CD4-positive, alpha-beta T cell (primary cell): ENCODE measurements around the gene FREM2. TPM values are rescaled to one million over a fixed set of nuclear protein-coding genes. Genes with fewer than 3 reads are reported as not detected.

Experiments used
- ATAC-seq: fragments of 200-7000 bp; cut with Tn5 transposase; one replicate; pipeline ENCODE4 v1.10.0; 2022; ENCODE audit warnings: mild to moderate bottlenecking; ENCODE audit not compliant: poor library complexity
- CTCF ChIA-PET: fragments of 350-600 bp; sonication (Branson Sonifier 250); formaldehyde crosslinking; loops from one replicate; lab custom pipeline; 2021; ENCODE audit warnings: antibody characterized with exemption, inconsistent platforms; lab: Charles Lee
- POLR2A ChIA-PET: fragments of 350-600 bp; sonication (Branson Sonifier 250); formaldehyde crosslinking; loops from one replicate; lab custom pipeline; 2021; ENCODE audit warnings: antibody characterized with exemption, inconsistent platforms; lab: Charles Lee
- DNase-seq, 14 experiments: peaks; one replicate each; pipeline ENCODE4 v3.0.0-alpha.2; 2013 to 2020; ENCODE audit warnings: mixed read lengths in 2 of 14
- H3K27ac ChIP-seq, 2 donors: one replicate each; pipeline versions ENCODE4 v1.5.1 to v1.7.0; 2013; ENCODE audit warnings: low read length in 2 of 2, low read depth in 1 of 2, mild to moderate bottlenecking in 1 of 2
- H3K27me3 ChIP-seq, 2 experiments: 1 replicate in 1 of 2; 2 replicates in 1 of 2; pipeline versions ENCODE4 v1.6.1 to v1.7.0; 2013; ENCODE audit warnings: low read length in 2 of 2, control low read depth in 1 of 2, mild to moderate bottlenecking in 1 of 2, moderate library complexity in 1 of 2; ENCODE audit not compliant: insufficient read depth in 2 of 2, control insufficient read depth in 1 of 2
- H3K36me3 ChIP-seq: one replicate; pipeline ENCODE4 v1.6.1; 2013; ENCODE audit warnings: low read length, control low read depth; ENCODE audit not compliant: insufficient read depth
- H3K4me1 ChIP-seq: one replicate; pipeline ENCODE4 v1.6.1; 2013; ENCODE audit warnings: low read length, control low read depth; ENCODE audit not compliant: insufficient read depth
- H3K4me3 ChIP-seq: one replicate; pipeline ENCODE4 v1.5.1; 2013; ENCODE audit warnings: mild to moderate bottlenecking, low read length, moderate library complexity
- H3K9me3 ChIP-seq, 2 experiments: 1 replicate in 1 of 2; 2 replicates in 1 of 2; pipeline versions ENCODE4 v1.6.1 to v1.7.0; 2013; ENCODE audit warnings: low read length in 2 of 2, mild to moderate bottlenecking in 2 of 2, control low read depth in 1 of 2, moderate library complexity in 1 of 2; ENCODE audit not compliant: control insufficient read depth in 1 of 2, insufficient read depth in 1 of 2
- H3K27ac Mint-ChIP-seq: one replicate; pipeline ENCODE4 v1.8.0; 2020; ENCODE audit warnings: mixed read lengths
- H3K27me3 Mint-ChIP-seq: one replicate; pipeline ENCODE4 v1.8.0; 2021; ENCODE audit warnings: mixed read lengths
- H3K36me3 Mint-ChIP-seq: one replicate; pipeline ENCODE4 v1.8.0; 2021; ENCODE audit warnings: low read depth, mixed read lengths
- H3K4me1 Mint-ChIP-seq: one replicate; pipeline ENCODE4 v1.8.0; 2021; ENCODE audit warnings: low read depth, mixed read lengths
- H3K4me3 Mint-ChIP-seq: one replicate; pipeline ENCODE4 v1.8.0; 2020; ENCODE audit warnings: mild to moderate bottlenecking, mixed read lengths
- H3K9me3 Mint-ChIP-seq: one replicate; pipeline ENCODE4 v1.8.0; 2020; ENCODE audit warnings: mixed read lengths
- CTCF ChIP-seq: fragments of 200-600 bp; IDR thresholded peaks from one replicate; pipeline ENCODE4 v1.8.0; 2022; ENCODE audit warnings: antibody characterized with exemption, mild to moderate bottlenecking
- intact Hi-C, 2 experiments: fragments of 100-400 bp; cut with DNase I in 1 of 2; cut with micrococcal nuclease in 1 of 2; formaldehyde crosslinking; loops; one replicate each; pipeline versions ENCODE4 v1.15.1 to v1.9.0; 2023 to 2025; cut with DNase I, micrococcal nuclease
- total RNA-seq, 174 experiments: library from RNA in 2 of 174; stranded (reverse) in 2 of 174; gene quantifications; one replicate each; pipeline ENCODE4 v1.2.3 and lab custom pipeline; 2021 to 2026

The FREM2 gene
- total RNA-seq, 2 experiments from 2014 or later: not detected

DNA sequence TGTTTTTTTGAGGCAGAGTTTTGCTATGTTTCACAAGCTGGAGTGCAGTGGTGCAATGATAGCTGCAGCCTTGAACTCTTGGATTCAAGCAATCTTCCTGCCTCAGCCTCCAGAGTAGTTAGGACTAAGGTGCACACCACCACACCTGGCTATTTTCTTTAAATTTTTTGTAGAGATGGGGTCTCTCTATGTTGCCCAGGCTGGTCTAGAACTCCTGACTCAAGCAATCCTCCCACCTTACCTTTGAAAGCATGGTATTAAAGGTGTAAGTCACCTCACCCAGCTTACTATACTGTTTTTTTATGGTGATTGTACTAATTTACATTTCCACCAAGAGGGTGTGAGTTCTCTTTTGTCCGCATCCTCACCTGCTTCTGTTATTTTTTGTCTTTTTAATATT lies 110.0 kb downstream of the FREM2 start:
- no peak for DNase-seq
- ATAC-seq: no peak
- Mint-ChIP-seq H3K4me3 (no peak overlapping the region), H3K27ac (no peak overlapping the region), H3K36me3 (no peaks in the 10 kb centered on the region), H3K4me1 (no peaks in the 10 kb centered on the region), H3K9me3 (peaks cover 3% of the 10 kb centered on the region), H3K27me3 (no peaks in the 10 kb centered on the region)
- no peak overlapping the region for H3K27ac ChIP-seq
- intact Hi-C loops: no loop called here
- ChIA-PET CTCF (no interaction called here), POLR2A (no interaction called here)
- peaks cover 0 to under 1% of the 10 kb centered on the region in 2 experiments for H3K9me3 ChIP-seq
- H3K4me1 ChIP-seq: no peaks in the 10 kb centered on the region
- no peaks in the 10 kb centered on the region for H3K27me3 ChIP-seq
- H3K36me3 ChIP-seq: no peaks in the 10 kb centered on the region
- H3K4me3 ChIP-seq: no peak overlapping the region
- TF ChIP-seq CTCF: no peak

- Mint-ChIP-seq H3K4me3 (no peak overlapping the region), H3K27me3 (no peaks in the 10 kb centered on the region), H3K9me3 (peaks cover 8% of the 10 kb centered on the region), H3K36me3 (no peaks in the 10 kb centered on the region), H3K4me1 (no peaks in the 10 kb centered on the region), H3K27ac (no peak overlapping the region)
- intact Hi-C loops: loop anchor here in 1 of 2 experiments (1.0 kb wide), 1 partner anchor 14 kb away; no protein-coding TSS in a partner anchor
- CTCF ChIA-PET: no interaction called here
- Histone ChIP-seq H3K36me3 (no peaks in the 10 kb centered on the region), H3K4me1 (no peaks in the 10 kb centered on the region), H3K9me3 (peaks cover 5 to 6% of the 10 kb centered on the region in 2 experiments), H3K4me3 (no peak overlapping the region), H3K27me3 (no peaks in the 10 kb centered on the region), H3K27ac (no peak overlapping the region)
- DNase-seq (no peak), ATAC-seq (no peak)
- TF ChIP-seq CTCF: no peak
- POLR2A ChIA-PET: no interaction called here
These were observed 116.7 kb downstream of the FREM2 start for GRCh38 chr13:38803531-38803930.

DNA sequence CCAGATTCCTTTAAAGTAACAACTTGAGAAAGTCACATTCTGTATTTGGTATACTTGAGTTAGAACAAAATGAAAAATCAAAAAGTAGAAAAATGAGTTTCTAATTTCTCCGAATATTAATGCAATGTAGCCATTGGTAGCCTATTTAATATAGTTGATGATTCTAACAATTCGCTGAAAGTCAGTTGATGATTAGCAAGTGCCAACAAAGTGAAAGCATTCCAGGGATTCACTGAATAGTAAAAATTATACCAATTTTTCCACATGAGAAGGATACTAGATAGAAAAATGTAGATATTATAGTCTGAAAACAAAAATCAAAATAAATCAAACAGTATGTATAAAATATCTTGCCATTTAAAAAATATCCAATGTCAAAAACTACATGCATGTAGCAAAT lies 117.2 kb downstream of the FREM2 start:
- Mint-ChIP-seq H3K4me1 (no peaks in the 10 kb centered on the region), H3K4me3 (no peak overlapping the region), H3K36me3 (no peaks in the 10 kb centered on the region), H3K9me3 (peaks cover 8% of the 10 kb centered on the region), H3K27ac (no peak overlapping the region), H3K27me3 (no peaks in the 10 kb centered on the region)
- no peaks in the 10 kb centered on the region for H3K36me3 ChIP-seq
- no peaks in the 10 kb centered on the region for H3K27me3 ChIP-seq
- H3K9me3 ChIP-seq: peaks cover 6 to 7% of the 10 kb centered on the region in 2 experiments
- no peak overlapping the region for H3K4me3 ChIP-seq
- no peaks in the 10 kb centered on the region for H3K4me1 ChIP-seq
- ChIA-PET CTCF (no interaction called here), POLR2A (no interaction called here)
- no peak for TF ChIP-seq CTCF
- DNase-seq: no peak
- H3K27ac ChIP-seq: no peak overlapping the region
- intact Hi-C loops: no loop called here
- ATAC-seq: no peak
